HCT116 (cell line): ENCODE results near the gene LAPTM4A.

Experiments
- EZH2 ChIP-seq: fragments of 200-600 bp; sonication (generic); IDR thresholded peaks from 2 replicates; pipeline ENCODE4 v1.6.1; 2017; ENCODE audit warnings: antibody characterized with exemption, mixed run types
- TF ChIP-seq, protein P1 (sequence below), 3 experiments: fragments of 200-600 bp in 1 of 3; sonication (generic) in 1 of 3; IDR thresholded peaks in 2 of 3; conservative IDR thresholded peaks in 1 of 3; 2 replicates each; pipeline ENCODE4 v1.5.1; 2012 to 2017; ENCODE audit warnings: low read depth in 2 of 3, low read length in 2 of 3, antibody characterized with exemption in 1 of 3, borderline replicate concordance in 1 of 3, control low read depth in 1 of 3, mild to moderate bottlenecking in 1 of 3, mixed read lengths in 1 of 3, mixed run types in 1 of 3, moderate library complexity in 1 of 3; ENCODE audit not compliant: insufficient read depth in 1 of 3

DNA sequence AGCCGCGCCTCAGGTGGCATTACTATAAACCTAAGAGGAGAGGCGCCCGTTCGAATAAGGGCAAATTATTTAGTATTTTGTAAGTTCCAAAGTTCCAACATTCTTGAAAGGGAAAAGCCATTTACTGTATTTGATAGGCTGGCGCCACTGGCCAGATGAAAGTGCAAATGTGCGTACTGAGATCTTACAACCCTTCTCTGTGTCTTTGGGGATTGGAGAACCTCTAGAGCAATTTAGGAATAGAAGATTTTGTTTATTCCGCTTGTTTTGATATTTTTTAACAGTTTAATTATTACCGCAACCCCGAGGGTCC is 61.1 kb downstream of the LAPTM4A start:
- TF ChIP-seq, protein P1, sequence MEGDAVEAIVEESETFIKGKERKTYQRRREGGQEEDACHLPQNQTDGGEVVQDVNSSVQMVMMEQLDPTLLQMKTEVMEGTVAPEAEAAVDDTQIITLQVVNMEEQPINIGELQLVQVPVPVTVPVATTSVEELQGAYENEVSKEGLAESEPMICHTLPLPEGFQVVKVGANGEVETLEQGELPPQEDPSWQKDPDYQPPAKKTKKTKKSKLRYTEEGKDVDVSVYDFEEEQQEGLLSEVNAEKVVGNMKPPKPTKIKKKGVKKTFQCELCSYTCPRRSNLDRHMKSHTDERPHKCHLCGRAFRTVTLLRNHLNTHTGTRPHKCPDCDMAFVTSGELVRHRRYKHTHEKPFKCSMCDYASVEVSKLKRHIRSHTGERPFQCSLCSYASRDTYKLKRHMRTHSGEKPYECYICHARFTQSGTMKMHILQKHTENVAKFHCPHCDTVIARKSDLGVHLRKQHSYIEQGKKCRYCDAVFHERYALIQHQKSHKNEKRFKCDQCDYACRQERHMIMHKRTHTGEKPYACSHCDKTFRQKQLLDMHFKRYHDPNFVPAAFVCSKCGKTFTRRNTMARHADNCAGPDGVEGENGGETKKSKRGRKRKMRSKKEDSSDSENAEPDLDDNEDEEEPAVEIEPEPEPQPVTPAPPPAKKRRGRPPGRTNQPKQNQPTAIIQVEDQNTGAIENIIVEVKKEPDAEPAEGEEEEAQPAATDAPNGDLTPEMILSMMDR (IDR thresholded peaks at IDR 0.05 in 2 of 3, conservative IDR thresholded peaks at IDR 0.05 in 1 of 3; ENCODE audit: borderline replicate concordance in 1 of 3, insufficient read depth in 1 of 3, low read depth in 2 of 3, low read length in 2 of 3), result no peak
- TF ChIP-seq EZH2, result no peak
